ENCODE results near the gene WDR4. TPM values are rescaled to one million over a fixed set of nuclear protein-coding genes. Genes with fewer than 3 reads are reported as not detected.

The WDR4 gene
- total RNA-seq, 1 donor from 2014 or later: 5.7 TPM

DNA sequence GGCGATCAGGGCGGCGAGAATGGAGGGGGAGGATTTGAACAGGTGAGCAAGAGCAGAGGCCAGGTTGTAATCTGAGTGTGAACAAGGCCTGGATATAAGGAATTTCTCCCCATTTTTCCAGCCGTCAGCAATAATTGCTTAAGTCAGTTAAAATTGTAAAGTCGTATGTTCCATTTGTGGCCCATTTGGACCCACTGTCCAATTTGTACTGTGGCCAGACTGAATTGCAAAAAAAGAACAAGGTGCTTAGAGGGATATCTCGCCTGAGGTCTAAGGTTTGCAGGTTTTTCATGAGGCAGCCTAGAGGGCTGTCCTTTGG lies 45.1 kb upstream of the WDR4 start:
- Mint-ChIP-seq H3K4me3 (peak overlapping the region; percentile 12), H3K4me1 (peaks cover 14% of the 10 kb centered on the region), H3K27ac (peak overlapping the region; percentile 88), H3K36me3 (peaks cover 4% of the 10 kb centered on the region), H3K9me3 (no peaks in the 10 kb centered on the region), H3K27me3 (ENCODE audit: insufficient read depth, low read depth) (peaks cover 3% of the 10 kb centered on the region)
- Histone ChIP-seq H4K20me1 (ENCODE audit: low read depth) (no peaks in the 10 kb centered on the region), H3K9me3 (ENCODE audit: low read depth) (no peaks in the 10 kb centered on the region), H3F3A (ENCODE audit: low read depth) (peaks cover 17% of the 10 kb centered on the region), H2AFZ (replicated peaks) (no peak overlapping the region), H3K9ac (no peak overlapping the region), H3K4me3 (no peak overlapping the region), H3K4me1 (peaks cover 6% of the 10 kb centered on the region), H3K27ac (peak overlapping the region; percentile 55), H3K4me2 (peak overlapping the region; percentile 15), H3K27me3 (no peaks in the 10 kb centered on the region), H3K79me2 (ENCODE audit: low read depth) (no peaks in the 10 kb centered on the region), H3K36me3 (no peaks in the 10 kb centered on the region)
- DNase-seq (ENCODE audit: low spot score): no peak
- TF ChIP-seq CTCF (IDR thresholded peaks at IDR 0.05) (no peak), EZH2 (IDR thresholded peaks at IDR 0.05) (no peak), EZH2phosphoT487 (IDR thresholded peaks at IDR 0.05) (no peak)

GRCh38 chr21:42923553-42924432 lies 44.5 kb upstream of the WDR4 start:
- Histone ChIP-seq H3K4me2 (peak overlapping the region; percentile 15), H2AFZ (replicated peaks) (peak overlapping the region; percentile 2), H3K9ac (no peak overlapping the region), H3K27me3 (no peaks in the 10 kb centered on the region), H3K4me3 (no peak overlapping the region), H3K79me2 (ENCODE audit: low read depth) (no peaks in the 10 kb centered on the region), H3K36me3 (no peaks in the 10 kb centered on the region), H3K9me3 (ENCODE audit: low read depth) (no peaks in the 10 kb centered on the region), H3K27ac (peak overlapping the region; percentile 55), H3K4me1 (peaks cover 6% of the 10 kb centered on the region), H3F3A (ENCODE audit: low read depth) (peaks cover 17% of the 10 kb centered on the region), H4K20me1 (ENCODE audit: low read depth) (no peaks in the 10 kb centered on the region)
- Mint-ChIP-seq H3K4me1 (peaks cover 14% of the 10 kb centered on the region), H3K9me3 (no peaks in the 10 kb centered on the region), H3K27ac (peak overlapping the region; percentile 88), H3K36me3 (peaks cover 6% of the 10 kb centered on the region), H3K27me3 (ENCODE audit: insufficient read depth, low read depth) (peaks cover 3% of the 10 kb centered on the region), H3K4me3 (peak overlapping the region; percentile 12)
- TF ChIP-seq CTCF (IDR thresholded peaks at IDR 0.05) (peak; percentile 75), EZH2phosphoT487 (IDR thresholded peaks at IDR 0.05) (no peak)
- peak; percentile 93 for DNase-seq (ENCODE audit: low spot score)

GRCh38 chr21:42922918-42923317 lies 43.6 kb upstream of the WDR4 start:
- H4K20me1 ChIP-seq (ENCODE audit: low read depth): no peaks in the 10 kb centered on the region
- H3K36me3 ChIP-seq: no peaks in the 10 kb centered on the region
- no peaks in the 10 kb centered on the region for H3K79me2 ChIP-seq (ENCODE audit: low read depth)
- H3K9me3 ChIP-seq (ENCODE audit: low read depth): no peaks in the 10 kb centered on the region
- Mint-ChIP-seq H3K27me3 (ENCODE audit: insufficient read depth, low read depth) (peaks cover 5% of the 10 kb centered on the region), H3K27ac (no peak overlapping the region), H3K4me3 (no peak overlapping the region), H3K36me3 (peaks cover 6% of the 10 kb centered on the region), H3K4me1 (peaks cover 14% of the 10 kb centered on the region), H3K9me3 (no peaks in the 10 kb centered on the region)
- no peak overlapping the region for H3K4me3 ChIP-seq
- H2AFZ ChIP-seq (replicated peaks): no peak overlapping the region
- no peaks in the 10 kb centered on the region for H3K27me3 ChIP-seq
- no peak overlapping the region for H3K27ac ChIP-seq
- TF ChIP-seq EZH2phosphoT487 (IDR thresholded peaks at IDR 0.05): no peak
- TF ChIP-seq EZH2 (IDR thresholded peaks at IDR 0.05): no peak
- TF ChIP-seq CTCF (IDR thresholded peaks at IDR 0.05): no peak
- no peak overlapping the region for H3K9ac ChIP-seq
- no peak overlapping the region for H3K4me2 ChIP-seq
- H3K4me1 ChIP-seq: peaks cover 6% of the 10 kb centered on the region
- DNase-seq (ENCODE audit: low spot score): no peak
- peaks cover 17% of the 10 kb centered on the region for H3F3A ChIP-seq (ENCODE audit: low read depth)
